ENCODE measurements around the gene SIN3B.

GRCh38 chr19:16911046-16911445 is 81.8 kb downstream of the SIN3B start:
- no peak for TF ChIP-seq GATA2 (IDR thresholded peaks at IDR 0.05; ENCODE audit: low read depth, low read length)
- no peak for TF ChIP-seq GATA3 (IDR thresholded peaks at IDR 0.05; ENCODE audit: low read depth, low read length)
